GM18498 (cell line): ENCODE data around the gene LGALS3BP.

Experiments used
- ATAC-seq: cut with Tn5 transposase; IDR thresholded peaks from one replicate; pipeline ENCODE4 v1.9.1; 2021; ENCODE audit warnings: mild to moderate bottlenecking, moderate library complexity; ENCODE audit not compliant: unreplicated experiment

LGALS3BP gene

GRCh38 chr17:78986048-78986648 lies 6.4 kb upstream of the LGALS3BP start:
- ATAC-seq: no peak

GRCh38 chr17:78985395-78985794 lies 5.7 kb upstream of the LGALS3BP start:
- ATAC-seq: no peak

GRCh38 chr17:78981010-78981888 lies 1.5 kb upstream of the LGALS3BP start:
- no peak for ATAC-seq

- no peak for ATAC-seq
Measured at GRCh38 chr17:78980624-78980972, 875 bp upstream of the LGALS3BP start.

- no peak for ATAC-seq
Measured at GRCh38 chr17:78977997-78978973, 1.4 kb downstream of the LGALS3BP start.

- ATAC-seq: no peak
Measured at GRCh38 chr17:78977681-78977943, 2.1 kb downstream of the LGALS3BP start.

GRCh38 chr17:78976907-78977680 lies 2.6 kb downstream of the LGALS3BP start:
- no peak for ATAC-seq

GRCh38 chr17:78974635-78975591 lies 4.8 kb downstream of the LGALS3BP start:
- no peak for ATAC-seq

- no peak for ATAC-seq
Measured at GRCh38 chr17:78973792-78974520, 5.8 kb downstream of the LGALS3BP start.

GRCh38 chr17:78973196-78973595 lies 6.5 kb downstream of the LGALS3BP start:
- ATAC-seq: no peak

- ATAC-seq: no peak
Measured at GRCh38 chr17:78972507-78973105, 7.1 kb downstream of the LGALS3BP start.

GRCh38 chr17:78971756-78972506 lies 7.8 kb downstream of the LGALS3BP start:
- no peak for ATAC-seq

GRCh38 chr17:78970834-78971755 lies 8.6 kb downstream of the LGALS3BP start:
- no peak for ATAC-seq

- no peak for ATAC-seq
Measured at GRCh38 chr17:78969865-78970264, 9.9 kb downstream of the LGALS3BP start.

- no peak for ATAC-seq
Measured at GRCh38 chr17:78967782-78968362, 11.9 kb downstream of the LGALS3BP start.

GRCh38 chr17:78966910-78967600 lies 12.7 kb downstream of the LGALS3BP start:
- ATAC-seq: no peak
